GM21576 (cell line): ENCODE measurements around the gene ABHD6.
"Not testable (repeated sequence)": the region's sequence is repeated elsewhere in the genome, so short reads cannot be mapped to it uniquely, and the experiment has no call there.

Experiments
- ATAC-seq: cut with Tn5 transposase; IDR thresholded peaks from one replicate; pipeline ENCODE4 v1.9.1; 2021; ENCODE audit warnings: mild to moderate bottlenecking, moderate library complexity; ENCODE audit not compliant: unreplicated experiment

The ABHD6 gene

DNA sequence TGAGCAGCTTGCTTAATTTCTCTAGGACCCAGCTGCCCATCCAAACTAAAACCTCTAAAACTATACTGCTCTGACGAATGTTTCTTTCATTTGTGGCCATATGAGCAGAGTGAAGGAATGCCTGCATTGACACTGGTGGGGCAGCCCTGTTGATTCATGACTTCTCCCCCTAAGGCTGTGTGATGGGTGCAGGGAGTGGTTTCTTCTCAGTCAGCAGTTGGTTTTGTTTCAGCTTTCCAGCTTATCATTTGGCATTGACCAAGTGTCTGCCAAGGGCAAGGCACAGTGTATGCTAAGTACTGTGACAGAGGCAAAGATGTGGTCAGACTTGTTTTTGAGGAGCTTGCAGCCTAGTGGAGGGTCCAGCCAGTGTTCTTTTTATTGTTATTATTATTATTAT is 4.7 kb downstream of the ABHD6 start:
- no peak for ATAC-seq

DNA sequence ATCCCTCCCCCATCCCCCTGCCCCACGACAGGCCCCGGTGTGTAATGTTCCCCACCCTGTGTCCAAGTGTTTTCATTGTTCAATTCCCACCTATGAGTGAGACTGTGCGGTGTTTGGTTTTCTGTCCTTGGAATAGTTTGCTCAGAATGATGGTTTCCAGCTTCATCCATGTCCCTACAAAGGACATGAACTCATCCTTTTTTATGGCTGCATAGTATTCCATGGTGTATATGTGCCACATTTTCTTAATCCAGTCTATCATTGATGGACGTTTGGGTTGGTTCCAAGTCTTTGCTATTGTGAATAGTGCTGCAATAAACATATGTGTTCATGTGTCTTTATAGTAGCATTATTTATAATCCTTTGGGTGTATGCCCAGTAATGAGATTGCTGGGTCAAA is 5.3 kb downstream of the ABHD6 start:
- not testable (repeated sequence) for ATAC-seq

DNA sequence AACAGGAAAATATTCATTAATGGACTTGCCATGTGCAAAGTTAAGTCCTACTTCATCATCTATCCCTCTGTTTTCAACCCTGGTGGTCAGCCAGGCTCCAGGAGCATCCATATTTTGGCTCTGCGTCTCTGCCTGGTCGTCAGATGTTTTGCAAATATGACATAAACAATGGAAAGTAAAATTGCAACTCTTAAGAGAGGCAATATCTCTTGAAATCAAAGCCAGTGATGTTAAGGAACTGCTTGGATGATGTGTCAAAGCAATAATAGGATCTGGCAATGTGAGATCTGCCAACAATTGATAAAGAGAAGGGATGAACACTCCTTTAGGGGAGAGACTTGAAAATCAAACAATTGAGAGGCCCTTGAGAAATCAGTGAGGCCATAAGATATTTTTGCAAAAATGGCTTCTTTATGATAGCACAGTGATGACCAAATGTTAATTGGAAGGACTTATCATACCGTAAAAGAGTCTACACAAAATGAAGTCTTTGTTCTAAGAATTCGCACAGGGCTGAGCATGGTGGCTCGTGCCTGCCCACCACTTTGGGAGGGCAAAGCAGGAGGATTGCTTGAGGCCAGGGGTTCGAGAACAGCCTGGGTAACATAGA is 6.5 kb downstream of the ABHD6 start:
- no peak for ATAC-seq

DNA sequence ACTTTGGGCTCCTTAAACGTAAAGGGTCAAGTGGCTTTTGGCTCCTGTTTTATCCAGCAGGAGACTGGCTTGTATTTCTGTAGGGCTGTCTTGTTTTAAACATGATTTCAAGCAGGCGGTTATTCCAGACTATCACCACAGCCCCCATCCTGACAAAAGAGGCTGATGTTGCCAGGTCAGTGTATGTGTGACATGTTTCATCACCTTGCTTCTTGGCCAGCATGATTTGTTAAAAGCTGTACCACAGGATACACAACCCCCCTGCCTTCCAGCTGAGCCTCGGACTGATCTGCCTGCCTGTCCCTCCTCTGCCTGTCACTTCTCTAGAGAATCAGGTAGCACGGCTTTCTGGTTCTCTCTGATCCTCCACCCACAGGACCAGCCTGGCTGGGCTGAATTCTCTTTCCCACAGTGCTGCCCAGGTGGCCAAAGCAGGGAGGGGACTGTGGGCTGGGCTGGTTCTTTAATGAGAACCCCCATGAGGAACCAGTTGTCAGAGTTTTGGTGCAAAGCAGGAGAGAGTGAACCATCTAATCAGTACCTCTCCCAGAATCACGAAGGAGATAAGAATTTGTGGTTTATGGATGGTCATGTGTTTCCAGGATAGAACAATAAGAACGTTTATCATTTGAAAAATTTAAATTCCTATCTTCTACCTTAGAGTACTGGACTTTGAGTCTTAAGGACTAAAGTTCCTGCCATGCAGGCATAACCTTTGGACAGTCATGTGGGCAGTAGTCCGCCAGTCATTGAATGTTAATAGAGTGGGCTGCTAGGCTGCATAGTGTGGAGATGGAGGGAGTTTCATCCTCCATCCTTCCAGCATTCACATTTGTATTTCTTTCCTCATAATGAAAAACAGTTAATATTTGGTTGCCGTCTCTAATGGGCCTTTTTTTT is 8.8 kb downstream of the ABHD6 start:
- ATAC-seq, result no peak

DNA sequence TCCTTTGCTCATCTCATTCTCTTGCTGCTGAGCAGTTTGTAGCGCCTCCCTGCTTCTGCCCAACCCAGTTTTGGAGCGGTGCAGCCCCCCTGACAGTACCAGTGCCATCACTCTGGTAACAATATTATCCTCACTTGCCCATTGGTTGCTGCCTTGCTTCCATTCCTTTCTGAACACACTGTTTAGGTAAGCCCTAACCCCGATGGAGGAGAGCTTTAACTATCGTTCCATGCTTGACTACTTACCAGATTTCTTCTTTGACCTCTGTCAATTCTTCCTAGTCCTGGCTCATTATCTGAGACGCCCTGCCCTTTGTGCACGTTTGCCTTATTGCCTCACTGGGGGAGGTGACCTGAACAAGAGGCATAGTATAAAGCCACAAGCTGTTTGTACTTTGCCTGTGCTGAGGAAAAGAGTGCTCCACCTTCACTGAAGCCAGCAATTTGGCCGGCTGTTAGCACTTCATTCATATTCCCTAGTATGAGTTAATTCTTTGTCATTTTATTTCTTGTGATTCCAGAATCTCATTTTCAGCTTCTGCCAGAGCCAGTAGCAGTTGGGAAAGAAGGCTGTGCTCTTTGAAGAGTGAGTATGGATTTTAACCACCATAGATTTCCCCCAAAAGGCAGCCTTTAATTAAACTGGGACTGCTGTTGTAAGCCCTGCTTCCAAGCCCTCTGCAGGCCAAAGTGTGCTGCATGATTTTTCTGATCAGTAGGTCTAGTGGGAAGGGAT is 11.9 kb downstream of the ABHD6 start:
- no peak for ATAC-seq

DNA sequence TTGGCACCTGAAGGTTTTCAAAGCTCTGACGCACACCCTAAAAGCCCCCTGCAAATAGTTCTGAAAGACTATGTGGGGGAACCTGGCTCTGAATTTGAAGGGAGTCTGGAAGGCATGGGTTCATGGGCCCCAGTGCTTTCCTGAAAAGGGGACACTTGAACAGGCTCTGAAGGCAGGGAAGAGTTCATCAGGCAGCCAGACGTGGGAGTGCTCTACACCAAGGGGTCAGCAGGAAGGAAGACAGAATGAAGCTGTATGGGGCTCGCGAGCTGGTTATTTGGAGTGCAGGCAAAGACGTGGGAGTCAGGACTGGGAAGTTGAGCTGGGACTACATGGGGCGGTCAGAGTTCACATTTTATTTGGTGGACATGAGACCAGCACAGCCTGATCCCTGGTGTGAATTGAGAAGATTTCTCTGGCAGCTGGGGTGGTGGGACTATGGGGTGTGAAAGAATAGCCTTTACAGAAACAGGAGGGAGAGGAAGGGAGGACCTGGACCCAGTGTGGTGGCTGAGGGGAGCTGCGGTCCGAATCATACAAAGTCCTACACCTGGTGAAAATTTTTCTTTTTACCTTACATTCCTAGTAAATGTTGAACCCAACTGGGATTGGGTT is 12.6 kb downstream of the ABHD6 start:
- no peak for ATAC-seq

DNA sequence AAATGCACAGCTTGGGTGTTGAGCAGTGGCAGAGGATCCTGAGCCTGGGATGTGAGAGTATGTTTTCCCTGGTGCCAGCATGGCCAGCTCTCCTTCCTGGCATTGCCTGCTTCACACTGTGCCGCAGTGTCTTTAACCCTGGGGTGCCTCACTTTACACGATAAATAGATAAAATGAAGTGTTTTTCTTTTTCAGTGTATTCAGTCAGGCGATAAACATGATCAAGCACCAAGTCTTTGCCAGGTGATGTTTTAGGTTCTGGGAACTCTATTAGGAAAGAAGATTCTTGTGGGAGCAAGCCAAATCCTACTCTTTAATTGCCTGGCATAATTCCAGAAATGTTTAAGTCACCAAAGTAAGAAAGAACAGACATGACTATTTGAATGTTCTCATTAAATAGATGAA is 14.0 kb downstream of the ABHD6 start:
- ATAC-seq, result no peak

DNA sequence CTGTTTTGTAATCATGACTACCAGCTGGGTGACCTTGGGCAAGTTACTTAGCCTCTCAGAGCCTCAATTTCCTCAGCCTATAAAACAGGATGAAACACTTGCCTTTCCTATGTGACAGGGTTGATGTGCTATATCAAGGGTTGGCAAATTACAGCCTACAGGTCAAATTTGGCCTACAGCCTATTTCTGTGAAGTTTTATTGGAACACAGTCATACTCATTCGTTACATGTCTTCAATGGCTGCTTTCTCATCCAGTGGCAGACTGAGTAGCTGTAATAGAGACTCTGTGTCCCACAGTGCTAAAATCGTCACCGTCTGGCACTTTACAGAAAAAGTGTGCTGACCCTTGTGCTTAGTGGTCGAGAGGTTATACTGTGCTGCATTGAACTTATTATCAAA is 16.6 kb downstream of the ABHD6 start:
- ATAC-seq, result no peak

DNA sequence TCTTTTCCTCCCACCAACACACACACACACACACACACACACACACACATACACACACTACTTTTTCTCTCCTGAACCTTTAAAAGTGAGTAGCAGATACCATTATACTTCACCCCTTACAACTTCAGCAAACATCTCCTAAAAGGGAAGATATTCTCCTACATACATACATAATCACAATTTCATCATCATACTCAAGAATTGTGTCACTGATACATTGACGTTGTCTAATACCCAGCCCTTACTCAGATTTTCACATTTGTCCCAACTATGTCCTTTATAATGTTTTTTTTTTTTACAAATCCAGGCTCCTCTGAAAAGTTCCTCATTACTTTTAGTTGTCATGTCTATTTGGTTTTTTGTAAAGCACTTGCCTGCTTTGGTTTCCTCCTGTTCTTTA is 18.5 kb downstream of the ABHD6 start:
- no peak for ATAC-seq

DNA sequence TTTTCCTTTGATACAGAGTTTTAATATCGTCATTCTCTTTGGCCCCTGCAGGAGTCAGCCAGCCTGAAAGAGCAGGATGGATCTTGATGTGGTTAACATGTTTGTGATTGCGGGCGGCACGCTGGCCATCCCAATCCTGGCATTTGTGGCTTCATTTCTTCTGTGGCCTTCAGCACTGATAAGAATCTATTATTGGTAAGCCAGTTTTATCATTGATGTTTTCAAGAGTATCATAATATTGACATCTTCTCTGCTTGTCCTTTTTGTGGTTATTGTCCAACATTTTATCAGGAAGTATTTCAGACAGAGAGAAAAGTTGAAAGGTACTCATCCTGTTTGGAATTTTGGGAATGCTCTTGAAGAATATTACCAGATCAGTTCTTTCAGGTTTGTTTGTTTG is 18.9 kb downstream of the ABHD6 start:
- ATAC-seq, result no peak

DNA sequence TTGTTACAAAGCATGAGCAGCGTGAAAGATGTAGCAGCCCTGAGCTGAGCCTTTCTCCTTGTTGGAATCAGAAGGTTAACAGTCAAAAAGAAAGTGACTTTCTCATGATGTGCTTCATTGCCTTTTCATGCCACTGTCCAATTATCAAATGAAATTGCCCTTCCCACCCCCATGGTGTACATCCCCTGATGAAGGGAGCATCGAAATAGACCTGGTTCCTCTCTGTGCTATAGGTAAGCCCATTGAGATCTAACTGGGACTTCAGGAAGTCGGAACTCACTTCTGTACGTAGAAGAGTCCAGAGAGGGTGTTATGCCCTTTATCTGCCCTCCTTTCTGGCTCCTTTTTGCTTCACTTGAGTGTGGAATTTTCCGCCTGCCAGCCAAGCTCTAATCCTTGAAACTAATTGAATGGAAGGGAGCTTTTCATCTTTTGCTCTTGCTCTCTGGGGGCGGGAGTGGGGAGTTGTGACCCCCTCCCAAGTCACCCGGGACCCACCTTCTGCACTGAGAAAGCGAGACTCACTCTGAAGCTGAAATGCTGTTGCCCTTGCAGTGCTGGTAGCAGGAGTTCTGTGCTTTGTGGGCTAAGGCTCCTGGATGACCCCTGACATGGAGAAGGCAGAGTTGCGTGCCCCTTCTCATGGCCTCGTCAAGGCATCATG is 20.9 kb downstream of the ABHD6 start:
- ATAC-seq, result no peak

DNA sequence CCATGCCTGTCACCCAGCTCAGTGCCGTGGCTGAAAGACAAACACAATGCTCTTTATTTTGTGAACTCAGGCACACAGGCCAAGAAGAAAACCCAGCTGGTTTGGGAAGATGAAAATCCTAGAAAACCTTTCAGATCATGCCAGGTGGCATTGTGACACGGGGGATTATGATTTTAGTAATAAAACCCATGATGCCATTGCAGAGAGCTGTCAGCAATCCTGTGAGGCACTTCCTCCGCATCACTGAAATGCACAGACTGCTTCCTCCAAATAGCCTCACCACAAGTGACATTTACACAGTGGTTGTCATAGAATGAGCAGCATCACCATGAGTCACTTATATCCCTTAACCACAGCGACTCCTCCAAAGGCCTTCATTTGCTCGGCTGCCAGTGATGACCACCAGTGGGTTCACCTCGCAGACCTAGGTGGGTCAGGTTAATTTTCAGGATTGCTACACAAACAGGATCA is 22.7 kb downstream of the ABHD6 start:
- no peak for ATAC-seq

DNA sequence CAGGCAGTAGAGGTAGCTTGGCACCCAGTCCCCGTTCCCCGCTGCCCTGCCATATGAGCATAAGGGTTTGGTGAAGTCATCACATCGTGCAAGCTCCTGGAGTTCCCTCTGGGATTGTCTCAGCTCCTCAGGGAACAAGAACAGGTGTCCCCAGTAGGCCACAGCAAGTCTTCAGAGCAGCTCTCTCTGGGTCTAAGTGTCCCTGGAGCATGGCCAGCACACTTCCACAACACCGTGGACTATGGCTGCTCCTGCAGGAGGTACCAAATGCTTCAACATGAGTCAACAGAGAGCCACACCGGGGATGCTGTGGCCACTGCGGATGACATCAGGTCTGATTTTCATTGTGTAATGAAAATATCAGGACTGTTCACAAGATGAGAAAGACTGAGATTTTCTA is 23.1 kb downstream of the ABHD6 start:
- no peak for ATAC-seq

DNA sequence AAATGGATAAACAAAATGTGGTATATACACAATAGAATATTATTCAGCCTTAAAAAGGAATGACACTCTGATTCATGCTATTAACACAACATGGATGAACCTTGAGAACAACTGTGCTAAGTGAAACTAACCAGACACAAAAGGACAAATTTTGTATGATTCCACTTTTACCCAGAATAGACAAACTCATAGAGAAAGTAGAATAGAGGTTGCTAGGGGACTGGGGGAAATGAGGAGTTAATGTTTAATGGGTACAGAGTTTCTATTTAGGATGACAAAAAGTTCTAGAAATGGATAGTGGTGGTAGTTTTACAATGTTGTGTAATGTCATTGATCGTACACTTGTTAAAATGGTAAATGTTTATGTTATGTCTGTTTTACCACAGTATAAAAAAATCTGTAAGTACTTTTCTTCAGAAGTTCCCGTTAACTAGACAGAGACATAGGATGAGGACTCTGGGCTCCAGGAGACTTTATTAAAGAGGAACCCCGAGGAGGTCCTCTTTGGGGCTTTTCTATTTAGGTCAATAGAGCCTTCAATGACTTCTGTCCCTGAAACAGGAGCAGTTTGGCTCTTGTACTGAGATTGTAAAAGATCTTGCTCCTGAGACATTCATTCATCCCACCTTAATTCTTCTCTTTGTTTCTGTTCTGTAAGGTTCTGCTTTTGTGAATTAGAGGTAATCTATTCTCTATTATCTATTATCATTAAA is 24.5 kb downstream of the ABHD6 start:
- no peak for ATAC-seq

DNA sequence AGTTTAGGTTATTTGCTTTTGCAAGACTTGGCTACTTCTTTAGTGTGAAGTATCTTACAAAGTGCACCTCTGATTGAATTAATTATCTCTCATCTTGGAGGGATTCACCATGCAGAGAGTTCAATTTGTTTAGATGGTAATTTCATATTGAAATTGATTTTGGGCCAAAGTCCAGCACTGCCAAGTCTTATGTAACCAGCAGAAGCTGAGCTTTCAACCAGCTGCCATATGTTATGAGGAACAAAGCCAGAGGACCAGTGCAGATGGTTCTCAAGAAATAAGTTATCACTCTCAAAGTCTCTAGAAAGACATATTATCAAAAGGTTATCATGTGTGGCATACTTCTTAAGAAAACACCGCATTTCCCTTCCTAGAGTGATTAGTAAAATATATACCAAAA is 29.0 kb downstream of the ABHD6 start:
- no peak for ATAC-seq

DNA sequence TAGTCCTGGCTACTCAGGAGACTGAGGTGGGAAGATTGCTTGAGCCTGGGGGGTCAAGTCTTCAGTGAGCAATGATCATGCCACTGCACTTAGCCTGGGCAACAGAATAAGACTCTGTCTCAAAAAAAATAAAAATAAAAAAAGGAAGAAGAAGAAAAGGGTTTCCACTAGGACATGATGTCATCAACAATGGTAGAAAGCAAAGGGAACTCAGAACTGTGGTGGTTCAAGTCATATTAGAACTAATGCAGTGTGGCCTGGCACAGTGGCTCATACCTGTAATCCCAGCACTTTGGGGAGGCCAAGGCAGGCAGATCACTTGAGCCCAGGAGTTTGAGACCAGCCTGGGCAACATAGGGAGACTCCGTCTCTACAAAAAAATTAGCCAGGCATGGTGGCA is 30.0 kb downstream of the ABHD6 start:
- ATAC-seq, result not testable (repeated sequence)

DNA sequence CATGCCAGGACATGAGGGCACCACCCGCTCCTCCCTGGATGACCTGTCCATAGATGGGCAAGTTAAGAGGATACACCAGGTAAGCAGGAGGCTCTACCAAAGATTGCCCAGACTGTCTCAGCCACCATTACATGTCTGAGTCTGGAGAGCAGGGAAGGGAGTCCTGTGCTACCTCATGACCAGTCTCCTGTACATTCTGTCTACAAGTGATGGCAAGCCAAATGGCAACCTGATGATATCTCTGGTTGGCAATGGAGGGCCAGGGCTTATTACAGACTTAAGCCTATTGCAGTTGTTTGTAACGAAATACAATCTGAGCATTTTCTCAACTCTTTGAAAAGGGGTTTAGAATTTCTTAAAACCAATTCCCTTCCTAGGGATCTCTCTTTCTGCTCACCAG is 31.8 kb downstream of the ABHD6 start:
- no peak for ATAC-seq

DNA sequence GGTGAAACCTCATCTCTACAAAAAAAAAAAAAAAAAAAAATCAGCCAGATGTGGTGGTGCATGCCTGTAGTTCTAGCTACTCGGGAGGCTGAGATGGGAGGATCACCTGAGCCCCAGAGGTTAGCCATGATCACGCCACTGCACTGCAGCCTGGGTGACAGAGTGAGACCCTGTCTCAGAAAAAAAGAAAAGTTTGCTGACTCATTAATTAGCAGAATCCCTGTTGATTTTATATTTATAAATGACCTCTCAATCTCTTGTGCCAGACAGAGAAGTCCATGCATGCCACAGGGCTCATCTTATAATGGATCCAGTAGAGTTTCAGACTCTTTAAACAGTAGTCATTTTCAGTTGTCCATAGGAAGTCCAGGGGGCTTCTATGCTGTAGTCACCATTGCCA is 32.9 kb downstream of the ABHD6 start:
- ATAC-seq, result no peak

DNA sequence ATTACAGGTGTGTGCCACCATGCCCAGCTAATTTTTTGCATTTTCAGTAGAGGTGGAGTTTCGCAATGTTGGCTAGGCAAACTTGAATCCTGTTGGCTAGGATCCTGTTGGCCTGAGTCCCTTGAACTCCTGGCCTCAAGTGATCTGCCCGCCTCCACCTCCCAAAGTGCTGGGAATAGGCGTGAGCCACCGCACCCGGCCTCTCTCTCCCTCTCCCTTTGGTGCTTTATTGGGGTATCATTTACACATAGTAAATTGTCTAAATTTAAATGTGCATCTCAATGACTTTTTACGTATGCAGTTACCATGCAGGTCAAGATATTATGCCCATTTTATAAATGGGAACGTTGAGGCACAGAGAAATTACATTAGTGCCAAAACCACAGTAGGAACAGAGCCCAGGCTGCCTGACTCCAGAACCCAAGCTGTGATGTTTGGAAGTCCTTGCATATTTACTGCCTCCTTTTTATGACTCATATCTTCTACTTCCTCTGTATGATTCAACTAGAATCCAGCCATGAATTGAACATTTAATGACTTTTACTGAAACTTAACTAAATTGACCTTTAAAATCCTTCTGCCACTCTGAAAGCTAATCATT is 34.4 kb downstream of the ABHD6 start:
- no peak for ATAC-seq

DNA sequence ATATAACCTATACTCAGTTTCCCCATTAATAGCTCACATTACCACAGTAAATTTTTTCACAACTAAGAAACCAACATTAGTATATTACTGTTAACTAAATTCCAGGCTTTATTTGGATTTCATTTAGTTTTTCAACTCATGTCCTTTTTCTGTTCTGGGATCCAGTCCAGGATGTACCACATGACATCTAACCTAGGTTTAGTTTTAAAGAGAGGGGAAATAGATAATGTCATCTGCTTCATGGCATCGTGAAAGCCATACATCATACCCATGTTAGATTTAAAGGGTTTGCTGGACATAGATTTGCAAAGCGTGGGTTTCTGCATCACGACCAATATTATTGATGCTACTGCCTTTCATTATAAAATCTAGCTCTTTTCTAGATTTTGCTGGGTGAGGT is 35.3 kb downstream of the ABHD6 start:
- ATAC-seq, result no peak
